Caki2 (cell line): ENCODE results near the gene TECPR2. TPM values are rescaled to one million over a fixed set of nuclear protein-coding genes. Genes with fewer than 3 reads are reported as not detected.
A peak's percentile ranks its signal among the peaks of the same experiment; 100 is the strongest.

ENCODE experiments used
- DNase-seq: peaks from one replicate; pipeline ENCODE4 v3.0.0-alpha.2; 2015; ENCODE audit warnings: low read depth
- in situ Hi-C: cut with HindIII; loops from 2 replicates; pipeline ENCODE4 v1.10.0; 2016; ENCODE audit warnings: low sequenced_read_pairs, low pct_unique_long_range_greater_than_20kb, mixed read lengths
- total RNA-seq: library from RNA; depleted of rRNA; stranded (reverse); fragments of >200 nt; shearing (Covaris generic); gene quantifications from 2 replicates; pipeline ENCODE4 v1.2.3, GENCODE V29; 2014; ENCODE audit warnings: low replicate concordance; rRNA removed

The TECPR2 gene, protein sequence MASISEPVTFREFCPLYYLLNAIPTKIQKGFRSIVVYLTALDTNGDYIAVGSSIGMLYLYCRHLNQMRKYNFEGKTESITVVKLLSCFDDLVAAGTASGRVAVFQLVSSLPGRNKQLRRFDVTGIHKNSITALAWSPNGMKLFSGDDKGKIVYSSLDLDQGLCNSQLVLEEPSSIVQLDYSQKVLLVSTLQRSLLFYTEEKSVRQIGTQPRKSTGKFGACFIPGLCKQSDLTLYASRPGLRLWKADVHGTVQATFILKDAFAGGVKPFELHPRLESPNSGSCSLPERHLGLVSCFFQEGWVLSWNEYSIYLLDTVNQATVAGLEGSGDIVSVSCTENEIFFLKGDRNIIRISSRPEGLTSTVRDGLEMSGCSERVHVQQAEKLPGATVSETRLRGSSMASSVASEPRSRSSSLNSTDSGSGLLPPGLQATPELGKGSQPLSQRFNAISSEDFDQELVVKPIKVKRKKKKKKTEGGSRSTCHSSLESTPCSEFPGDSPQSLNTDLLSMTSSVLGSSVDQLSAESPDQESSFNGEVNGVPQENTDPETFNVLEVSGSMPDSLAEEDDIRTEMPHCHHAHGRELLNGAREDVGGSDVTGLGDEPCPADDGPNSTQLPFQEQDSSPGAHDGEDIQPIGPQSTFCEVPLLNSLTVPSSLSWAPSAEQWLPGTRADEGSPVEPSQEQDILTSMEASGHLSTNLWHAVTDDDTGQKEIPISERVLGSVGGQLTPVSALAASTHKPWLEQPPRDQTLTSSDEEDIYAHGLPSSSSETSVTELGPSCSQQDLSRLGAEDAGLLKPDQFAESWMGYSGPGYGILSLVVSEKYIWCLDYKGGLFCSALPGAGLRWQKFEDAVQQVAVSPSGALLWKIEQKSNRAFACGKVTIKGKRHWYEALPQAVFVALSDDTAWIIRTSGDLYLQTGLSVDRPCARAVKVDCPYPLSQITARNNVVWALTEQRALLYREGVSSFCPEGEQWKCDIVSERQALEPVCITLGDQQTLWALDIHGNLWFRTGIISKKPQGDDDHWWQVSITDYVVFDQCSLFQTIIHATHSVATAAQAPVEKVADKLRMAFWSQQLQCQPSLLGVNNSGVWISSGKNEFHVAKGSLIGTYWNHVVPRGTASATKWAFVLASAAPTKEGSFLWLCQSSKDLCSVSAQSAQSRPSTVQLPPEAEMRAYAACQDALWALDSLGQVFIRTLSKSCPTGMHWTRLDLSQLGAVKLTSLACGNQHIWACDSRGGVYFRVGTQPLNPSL (N-terminal part only)
- 2.0 and 10.3 TPM in 2 replicates for total RNA-seq

DNA sequence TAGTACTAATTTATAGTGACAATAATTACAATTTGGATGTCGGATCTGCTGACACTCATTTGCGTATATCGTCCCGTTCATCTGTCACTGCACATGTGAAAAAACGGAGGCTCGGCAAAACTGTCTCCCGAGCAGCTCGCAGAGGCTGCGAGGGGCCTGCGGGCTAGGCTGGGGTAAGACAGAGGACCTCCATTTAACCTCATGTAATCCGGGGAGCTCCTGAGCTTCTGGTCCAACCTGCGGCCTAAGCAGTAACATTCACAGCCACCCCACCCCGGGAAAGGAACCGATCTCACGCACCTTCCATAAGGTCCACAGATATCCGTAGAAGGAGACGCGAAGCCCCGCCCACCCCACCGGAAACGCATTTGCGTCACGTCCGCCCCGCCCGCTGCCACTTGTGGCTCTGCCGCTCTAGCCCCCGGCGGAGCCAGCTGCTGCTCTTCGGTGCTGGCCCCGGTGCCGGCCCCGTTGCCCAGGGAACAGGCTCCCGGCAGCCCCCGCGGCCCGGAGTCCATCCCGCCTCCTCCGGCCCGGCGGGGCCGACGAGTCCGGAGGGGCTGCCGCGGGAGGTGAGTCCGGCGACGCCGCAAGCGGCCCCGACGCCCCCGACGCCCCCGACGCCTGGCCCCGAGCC lies at the start of gene TECPR2, which contains the start of gene CINP:
TSS of gene TECPR2 (plus strand) at position 397 of the 637 bp plus-strand sequence. CDS start 13,781 bp downstream, outside the sequence.
TSS of gene CINP (minus strand) at position 346 of the 637 bp plus-strand sequence. CDS start at position 307, 39 bp downstream.
- in situ Hi-C loops, result no loop called here
- peak; percentile 73 for DNase-seq

DNA sequence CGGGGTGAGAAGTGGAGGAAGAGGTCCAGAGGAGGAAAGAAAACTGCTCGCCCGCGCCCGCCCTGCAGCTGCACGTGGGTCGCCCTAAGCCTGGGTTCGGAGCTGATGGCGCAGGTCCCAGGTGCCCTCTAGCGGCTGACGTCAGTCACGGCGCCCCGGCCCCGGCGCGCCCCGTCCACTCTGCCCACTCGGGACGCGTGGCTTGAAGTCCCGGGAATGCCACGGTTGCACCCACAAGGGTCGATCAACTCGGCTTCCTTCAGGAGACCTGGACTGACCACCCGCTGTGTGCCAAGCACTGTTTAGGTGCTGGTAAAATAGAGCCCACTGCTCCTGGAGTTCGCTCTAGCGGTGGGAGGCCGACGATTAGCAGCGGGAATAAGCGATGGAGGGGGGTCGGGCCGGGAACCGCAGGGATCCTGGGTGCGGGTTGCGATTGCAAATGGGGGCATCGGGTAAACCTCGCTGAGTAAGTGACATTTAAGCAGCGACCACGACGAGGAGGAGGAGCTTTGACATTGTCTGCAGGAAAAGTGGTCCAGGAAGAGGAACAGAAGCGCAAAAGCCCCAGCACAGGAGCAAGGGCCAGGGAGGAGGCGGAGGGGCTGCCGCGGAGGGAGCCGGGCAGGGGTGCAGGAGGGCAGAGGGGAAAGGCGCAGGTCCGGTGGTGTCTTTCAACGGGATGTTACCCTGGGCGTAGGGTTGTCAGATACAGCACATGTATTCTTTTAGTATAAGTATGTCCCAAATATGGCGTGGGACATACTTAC lies 48.3 kb upstream of the TECPR2 start:
- in situ Hi-C loops, result no loop called here
- peak; percentile 69 for DNase-seq

DNA sequence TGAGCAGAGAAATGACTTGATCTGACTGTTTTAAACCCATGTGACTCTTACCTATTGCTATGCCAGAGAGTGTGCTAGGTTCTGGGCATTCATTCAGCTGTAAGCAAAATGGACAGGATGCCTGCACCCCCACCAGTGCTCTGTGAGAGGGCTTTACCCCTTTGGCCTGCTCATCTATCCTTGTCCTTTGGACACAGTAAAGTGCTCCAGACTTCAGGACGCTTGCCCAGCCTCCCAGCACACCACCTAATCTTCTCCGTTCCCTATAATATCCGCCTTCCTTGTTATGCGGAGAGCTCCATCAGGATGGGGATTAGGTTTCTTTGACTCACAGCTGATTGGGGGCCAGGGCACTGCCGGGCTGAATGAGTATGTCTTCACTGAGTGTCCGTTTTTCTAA lies 47.6 kb upstream of the TECPR2 start:
- DNase-seq, result no peak
- in situ Hi-C loops, result no loop called here

DNA sequence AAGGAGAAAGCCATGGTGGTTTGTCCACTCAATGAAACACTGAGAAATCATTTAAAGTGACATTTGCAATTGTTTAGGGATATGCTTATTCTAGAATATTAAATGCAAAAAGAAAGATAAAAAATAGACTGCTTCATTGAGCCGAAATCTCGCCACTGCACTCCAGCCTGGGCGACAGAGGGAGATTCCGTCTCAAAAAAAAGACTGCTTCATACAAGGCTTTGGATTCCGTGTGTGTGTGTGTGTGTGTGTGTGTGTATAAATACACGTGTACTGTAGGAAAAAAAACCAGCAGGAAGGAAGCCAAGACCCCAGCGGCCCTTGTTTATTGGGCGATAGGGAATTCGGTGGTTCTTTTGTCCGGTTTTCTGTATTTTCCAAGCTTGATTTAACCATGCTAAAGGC lies 46.4 kb upstream of the TECPR2 start:
- in situ Hi-C loops, result no loop called here

DNA sequence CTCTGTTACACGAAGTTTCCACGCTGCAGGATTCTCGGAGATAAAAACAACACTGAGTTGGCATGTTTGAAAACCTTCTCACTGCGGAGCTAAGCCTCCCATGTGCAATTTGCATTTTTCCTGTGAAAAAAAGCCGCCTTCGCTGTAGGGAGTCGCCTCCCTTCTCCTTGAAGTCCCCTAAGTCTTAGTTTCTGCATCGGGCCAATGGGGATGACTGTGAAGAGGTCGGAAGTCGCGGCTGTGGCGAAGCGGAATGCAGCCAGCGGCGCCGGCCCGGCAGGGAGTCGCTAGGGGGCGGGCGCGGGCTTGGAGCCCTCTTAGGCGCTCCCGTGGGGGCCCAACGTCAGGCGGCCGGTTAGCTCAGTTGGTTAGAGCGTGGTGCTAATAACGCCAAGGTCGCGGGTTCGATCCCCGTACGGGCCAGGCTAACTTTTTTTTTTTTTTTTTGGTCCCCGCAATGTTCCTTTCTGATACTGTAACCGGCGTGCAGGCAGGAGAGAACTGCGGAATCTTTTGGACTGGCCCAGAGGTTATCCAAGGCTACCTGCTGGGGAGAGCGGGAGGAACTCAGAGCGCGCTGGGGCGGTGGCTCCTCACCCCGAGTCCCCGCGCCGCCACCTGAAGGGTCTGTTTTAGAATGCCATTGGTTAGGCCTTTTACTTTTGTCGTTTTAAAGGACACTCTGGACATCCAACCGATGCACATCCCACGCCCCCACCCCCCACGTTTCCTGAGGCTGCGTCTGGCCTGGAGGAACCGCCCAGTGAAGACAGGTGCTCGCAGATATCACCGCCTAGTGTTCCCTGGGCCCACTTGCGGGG lies 45.8 kb upstream of the TECPR2 start:
- in situ Hi-C loops, result no loop called here
- peak; percentile 91 for DNase-seq

More for the DNA sequence above, 46.4 kb upstream of the TECPR2 start:
- no peak for DNase-seq

DNA sequence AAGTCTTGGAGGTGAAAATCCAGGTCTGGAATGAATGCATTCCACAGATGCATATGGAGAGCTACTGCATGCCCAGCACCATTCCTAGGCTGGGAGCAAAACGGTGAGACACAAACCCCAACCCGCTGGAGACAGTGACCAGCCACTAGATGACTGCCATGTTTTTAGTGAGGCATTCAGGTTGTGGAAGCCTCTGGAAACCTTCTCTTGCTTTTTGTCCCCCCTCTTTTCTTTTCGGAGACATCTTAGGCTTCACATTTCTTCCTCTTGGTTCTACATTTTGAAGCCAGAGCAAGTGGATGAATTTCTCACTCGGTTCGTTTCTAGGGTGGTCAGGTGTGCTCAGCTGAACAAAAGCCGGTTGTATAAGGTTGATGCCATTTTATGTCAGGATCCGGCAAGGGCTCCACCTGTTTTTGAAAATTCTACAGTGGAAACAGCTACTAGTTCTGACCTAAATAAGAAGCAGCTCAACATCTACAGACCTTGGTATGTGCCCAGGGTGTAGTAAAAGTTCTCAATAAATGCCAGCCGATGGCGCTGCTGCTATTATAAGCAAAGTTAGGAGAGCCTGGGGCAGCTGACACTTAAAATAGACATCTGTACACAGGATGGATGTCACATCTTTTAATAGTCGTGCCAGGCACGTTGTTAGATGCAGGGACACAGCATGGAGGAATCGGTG lies 45.0 kb upstream of the TECPR2 start:
- peak; percentile 44 for DNase-seq
- in situ Hi-C loops, result no loop called here

DNA sequence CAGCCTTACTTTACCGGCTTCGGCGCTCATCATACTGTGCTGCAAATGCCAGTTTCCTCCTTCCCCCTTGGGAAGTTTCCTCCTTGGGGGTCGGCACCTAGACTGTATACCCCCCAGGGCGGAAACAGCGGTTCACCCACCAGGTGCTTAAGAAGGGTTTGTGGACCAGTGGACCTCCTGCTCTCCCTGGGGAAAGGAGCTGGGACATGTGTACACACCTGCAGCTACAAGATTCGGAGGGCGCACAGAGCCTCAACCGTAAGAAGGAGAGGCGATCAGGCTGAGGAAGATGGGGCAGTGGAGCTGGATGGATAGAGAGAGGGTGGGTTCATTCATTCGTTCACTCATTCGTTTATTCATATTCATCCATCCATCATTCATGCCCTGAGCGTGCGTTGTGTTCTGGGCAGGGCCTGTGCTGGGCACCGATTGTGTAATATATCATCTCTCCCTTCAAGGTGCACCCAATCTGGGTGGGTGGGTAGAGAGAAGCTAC lies 43.9 kb upstream of the TECPR2 start:
- in situ Hi-C loops, result no loop called here
- DNase-seq, result no peak

DNA sequence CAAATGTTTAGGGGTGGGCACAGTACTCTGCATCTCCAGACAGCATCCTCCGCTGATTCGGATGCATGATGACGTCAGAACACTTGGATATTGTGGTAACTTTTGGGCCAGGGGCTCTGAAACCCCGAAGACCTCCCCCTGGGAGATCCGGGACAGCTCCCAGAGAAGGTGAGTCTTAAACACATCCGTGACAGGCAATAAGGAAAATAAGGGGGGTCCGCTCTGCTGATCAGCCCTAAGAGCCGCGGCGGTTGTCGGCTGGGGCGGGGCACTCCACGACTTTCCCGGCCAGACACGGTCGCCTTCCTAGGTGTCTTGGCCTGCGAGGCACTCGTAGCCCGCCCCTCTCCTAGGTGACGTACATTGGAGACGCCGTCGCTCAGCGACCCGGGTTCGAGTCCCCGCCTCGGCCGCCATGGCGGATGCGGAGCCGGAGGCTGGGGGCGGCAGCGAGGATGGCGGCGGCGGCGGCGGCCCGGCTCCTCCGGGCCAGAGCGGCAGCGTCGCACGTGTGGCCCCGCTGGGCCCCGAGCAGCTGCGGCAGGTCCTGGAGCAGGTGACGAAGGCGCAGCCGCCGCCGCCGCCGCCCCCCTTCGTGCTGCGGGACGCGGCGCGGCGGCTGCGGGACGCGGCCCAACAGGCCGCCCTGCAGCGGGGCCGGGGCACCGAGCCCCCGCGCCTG lies 43.2 kb upstream of the TECPR2 start, which contains the start of gene ZNF839:
TSS of gene ZNF839 (plus strand) at position 396 of the 682 bp plus-strand sequence. CDS start at position 416, 20 bp downstream.
- in situ Hi-C loops, result no loop called here
- DNase-seq, result peak; percentile 77

DNA sequence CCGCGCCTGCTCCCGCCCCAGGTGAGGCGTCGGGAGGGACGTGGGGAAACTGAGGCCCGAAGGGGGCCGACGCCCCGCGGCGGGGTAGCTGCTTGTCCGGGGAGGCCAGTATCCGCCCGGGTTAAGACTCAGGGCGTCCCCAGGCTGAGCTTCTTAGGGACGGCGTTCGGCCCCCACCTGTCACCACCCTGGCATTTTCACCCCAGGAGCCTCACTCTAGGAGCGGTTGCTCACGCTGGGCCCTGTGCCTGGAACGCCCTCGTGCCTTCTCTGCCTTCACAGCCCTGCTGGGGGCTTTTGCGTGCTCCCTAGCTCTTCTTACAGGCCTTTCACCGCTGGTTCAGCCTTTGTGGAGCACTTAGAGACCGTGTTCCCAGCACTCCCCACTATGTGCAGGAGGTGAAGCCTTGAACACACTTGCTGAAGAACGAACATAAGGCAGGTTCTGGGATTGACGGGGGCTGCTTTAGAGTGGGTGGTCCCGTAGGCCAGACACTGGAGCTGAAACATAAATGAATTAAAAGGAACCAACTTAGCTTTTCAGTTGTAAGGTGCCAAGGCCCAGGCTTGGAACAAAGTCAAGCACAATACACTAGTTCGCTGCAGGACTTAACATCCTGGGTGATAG lies 42.6 kb upstream of the TECPR2 start:
- in situ Hi-C loops, result no loop called here
- DNase-seq, result no peak

DNA sequence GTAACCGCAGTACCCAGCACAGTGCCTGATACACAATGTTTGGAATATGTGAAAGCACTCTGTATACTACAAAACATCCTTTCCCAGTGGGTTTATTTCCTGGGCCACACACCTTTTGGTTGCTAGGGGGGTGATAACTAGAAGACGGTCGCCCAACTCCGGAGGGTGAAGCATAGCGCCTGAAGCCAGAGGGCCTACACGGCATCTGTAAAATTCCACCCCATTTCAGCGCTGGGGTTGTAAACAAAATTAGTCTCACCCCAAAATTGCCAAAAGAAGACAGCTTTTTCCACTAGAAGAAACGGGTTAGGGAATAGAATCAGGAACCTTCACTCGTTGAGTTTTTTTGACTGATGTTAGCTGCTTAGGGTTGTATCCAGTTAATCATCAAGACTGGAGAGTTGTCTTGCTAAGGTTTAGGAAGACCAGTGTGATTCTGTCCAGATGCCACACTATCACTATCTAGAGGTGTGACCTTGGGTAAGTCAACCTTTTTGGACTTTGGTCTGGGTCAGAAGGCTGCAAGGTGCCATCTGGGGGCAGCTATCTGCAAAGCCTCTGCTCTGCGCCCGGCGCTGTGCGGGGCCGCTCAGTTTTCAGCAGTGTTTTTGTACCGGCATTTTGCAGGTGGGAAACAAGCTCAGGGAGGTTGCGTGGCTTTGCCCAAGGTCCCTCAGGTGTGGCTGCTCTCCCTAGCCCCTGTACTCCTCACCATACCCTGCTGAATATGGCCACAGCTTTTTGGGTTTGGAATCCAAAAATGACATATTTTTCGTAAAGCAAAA lies 41.9 kb upstream of the TECPR2 start:
- no peak for DNase-seq
- in situ Hi-C loops, result no loop called here

DNA sequence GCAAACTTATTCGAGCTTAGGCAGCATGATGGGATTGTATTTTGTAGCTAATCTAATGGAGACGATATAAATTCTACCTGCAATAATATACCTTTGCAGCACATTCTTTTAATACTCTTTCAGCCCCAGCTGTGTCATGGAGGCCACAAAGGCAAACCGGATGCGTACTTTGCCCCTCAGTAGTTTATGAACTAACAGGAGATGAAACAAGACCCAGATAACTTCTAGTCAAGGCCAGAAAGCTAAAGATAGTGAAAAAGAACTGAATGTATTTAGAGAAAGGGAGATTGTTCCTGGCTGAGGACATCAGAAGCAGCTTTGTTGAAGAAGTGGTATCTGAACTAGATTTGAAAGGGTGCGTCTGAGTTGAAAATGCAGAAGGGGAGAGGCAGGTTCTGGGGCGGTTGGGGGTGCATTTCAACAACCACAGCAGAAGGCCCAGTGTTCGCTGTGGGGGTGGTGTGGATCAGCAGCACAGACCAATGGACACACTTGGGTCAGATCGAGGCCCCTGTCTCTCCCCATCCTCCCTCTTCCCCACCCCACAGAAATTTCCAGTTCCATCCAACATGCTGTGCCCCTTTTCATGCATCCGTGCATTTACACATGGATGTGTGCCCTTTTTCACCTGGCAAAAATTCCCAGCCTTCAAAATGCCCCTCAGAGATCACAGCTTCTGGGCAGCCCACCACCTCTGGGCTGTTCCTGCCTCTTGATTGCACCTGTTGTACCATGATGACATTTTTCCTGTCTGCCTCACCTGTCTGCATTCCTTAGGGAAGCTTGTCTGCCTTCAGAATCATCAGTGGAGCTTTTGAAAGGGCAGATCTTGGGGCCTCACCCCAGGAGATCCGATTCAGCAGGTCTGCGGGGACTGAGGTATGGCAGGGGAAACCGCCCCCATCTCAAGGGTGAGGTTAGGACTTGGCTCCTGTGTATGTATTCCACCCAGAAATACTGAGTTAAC lies 41.0 kb upstream of the TECPR2 start:
- no peak for DNase-seq
- in situ Hi-C loops, result no loop called here

DNA sequence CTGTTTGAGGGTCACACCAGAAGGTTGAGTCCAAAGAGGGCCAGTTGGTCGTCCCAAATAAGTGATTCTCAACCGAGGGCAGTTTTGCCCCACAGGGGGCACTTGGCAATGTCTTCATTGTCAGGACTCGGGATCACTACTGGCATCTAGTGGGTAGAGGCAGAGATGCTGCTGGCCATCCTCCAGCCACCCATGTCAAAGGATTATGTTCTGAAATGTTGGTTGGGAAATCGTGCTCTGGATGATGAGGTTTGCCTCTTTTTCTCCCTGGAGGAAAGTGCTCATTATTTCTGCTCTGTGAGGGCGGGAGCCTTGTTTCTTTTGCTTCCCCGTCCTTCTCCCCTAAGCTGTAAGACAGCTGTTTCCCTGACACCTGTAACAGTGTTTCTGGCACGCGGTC lies 39.6 kb upstream of the TECPR2 start:
- no peak for DNase-seq
- in situ Hi-C loops, result no loop called here

DNA sequence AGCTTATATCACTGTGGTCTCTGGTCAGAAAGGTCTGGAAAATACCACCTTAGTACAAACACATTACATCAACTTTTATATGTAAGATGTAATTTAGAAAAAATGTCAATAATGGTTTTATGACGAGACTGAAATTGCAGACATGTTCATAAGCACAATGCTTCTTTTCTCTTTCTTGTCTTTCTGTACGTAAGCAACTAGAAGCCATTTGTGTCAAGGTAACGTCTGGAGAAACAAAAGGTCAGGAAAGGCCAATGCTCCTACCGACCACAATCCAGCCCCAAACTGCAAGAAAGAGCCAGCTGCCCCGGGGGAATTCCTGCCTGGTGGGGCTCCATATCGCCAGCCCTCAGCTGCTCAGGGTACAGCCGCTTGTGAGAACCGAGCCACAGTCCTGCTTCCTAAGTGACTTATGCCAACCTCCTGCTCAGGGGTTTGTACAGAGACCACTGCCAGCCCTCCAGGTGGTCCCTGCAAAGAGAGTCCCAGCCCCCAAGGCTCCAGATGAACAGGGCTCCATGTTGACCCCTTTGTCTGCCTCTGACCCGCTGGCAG lies 36.9 kb upstream of the TECPR2 start:
- DNase-seq, result no peak
- in situ Hi-C loops, result no loop called here
